IPS-NIHi7 (cell line): ENCODE data around the gene SUPT5H.
"Not testable (repeated sequence)": the region's sequence is repeated elsewhere in the genome, so short reads cannot be mapped to it uniquely, and the experiment has no call there.

Source experiments
- DNase-seq: peaks from one replicate; pipeline ENCODE4 v3.0.0; 2012; ENCODE audit warnings: mixed read lengths; ENCODE audit errors: extremely low spot score

The SUPT5H gene

GRCh38 chr19:39465956-39466747 lies 20.8 kb downstream of the SUPT5H start:
- no peak for DNase-seq

DNA sequence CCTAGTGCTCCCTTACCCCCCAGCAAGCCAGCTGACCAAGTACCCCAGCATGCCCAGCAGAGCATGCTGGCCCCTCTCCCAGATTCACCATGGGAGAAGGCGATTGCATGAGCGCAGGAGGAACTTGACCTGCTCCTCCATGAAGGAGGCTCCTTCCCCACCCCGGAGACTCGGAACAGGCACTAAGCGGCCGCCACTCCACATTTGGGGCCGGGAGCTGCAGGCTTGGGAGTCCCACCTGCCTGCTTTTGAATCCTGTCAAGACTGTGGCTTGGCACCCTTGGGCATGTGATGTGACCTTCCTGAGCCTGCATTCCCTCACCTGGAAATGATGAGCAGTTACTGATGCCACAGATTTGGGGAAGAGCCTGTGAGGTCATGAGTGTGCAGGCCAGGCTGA lies 22.6 kb downstream of the SUPT5H start:
- no peak for DNase-seq

DNA sequence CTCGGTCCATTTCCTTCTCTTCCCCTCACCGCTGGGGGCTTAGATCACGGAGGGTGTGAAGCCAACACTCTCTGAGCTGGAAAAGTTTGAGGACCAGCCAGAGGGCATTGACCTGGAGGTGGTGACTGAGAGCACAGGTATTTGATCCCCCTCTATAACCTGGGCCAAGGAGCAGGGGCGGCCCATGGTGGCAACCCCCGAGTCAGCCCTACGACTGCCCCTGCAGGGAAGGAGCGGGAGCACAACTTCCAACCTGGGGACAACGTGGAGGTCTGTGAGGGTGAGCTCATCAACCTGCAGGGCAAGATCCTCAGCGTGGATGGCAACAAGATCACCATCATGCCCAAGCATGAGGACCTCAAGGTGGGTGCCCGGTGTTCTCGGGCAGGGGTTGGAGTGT lies 23.7 kb downstream of the SUPT5H start:
- DNase-seq: no peak

GRCh38 chr19:39469567-39469966 lies 24.2 kb downstream of the SUPT5H start:
- no peak for DNase-seq

DNA sequence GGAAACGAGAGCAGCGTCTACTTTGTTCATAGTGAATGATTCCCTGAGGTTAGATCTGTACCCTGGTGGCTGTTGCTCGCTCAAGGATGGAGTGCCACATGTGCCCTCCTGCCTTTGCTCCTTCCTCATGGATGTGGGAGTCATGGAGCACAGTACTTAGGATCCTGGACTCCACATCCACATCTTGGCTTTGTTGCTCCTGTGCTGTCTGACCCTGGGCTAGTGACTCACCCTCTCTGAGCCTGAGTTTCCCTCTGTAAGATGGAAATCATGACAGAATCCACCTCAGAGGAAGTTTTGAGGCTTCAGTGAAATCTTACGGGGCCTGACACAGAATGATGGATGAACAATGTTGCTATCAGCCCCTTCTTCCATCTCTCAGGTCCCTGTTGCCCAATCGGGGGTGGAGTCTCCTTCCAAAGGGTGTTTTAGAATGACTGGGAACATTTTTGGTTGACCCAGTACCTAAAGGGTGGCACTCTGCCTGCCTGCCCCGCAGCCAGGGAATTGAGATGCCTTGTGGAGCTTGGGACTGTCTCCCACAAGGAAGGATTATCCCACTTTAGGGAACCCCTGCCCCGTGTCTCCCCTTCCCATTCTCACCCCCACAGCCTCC lies 25.4 kb downstream of the SUPT5H start:
- DNase-seq: no peak

- no peak for DNase-seq
Observed at GRCh38 chr19:39471756-39472536, 26.6 kb downstream of the SUPT5H start.

DNA sequence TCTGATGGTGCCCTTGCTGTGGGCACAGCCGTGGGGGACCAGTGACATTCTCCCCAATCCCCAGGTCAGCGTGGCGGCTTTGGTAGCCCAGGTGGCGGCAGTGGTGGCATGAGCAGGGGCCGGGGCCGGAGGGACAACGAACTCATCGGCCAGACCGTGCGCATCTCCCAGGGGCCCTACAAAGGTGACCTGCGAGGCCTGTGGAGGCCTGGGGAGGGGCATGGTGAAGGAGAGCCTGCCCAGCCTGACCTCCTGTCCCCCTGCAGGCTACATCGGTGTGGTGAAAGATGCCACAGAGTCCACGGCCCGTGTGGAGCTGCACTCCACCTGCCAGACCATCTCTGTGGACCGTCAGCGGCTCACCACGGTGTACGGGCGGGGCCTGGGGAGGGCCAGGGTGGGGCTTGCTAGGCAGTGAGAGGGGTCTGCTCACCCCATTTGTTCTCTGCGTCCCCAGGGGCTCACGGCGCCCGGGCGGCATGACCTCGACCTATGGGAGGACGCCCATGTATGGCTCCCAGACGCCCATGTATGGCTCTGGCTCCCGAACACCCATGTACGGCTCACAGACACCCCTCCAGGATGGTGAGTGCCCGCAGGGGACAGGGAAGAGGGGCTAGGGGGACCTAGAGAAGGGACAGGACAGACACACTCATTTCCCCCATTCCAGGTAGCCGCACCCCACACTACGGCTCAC lies 27.5 kb downstream of the SUPT5H start:
- no peak for DNase-seq

DNA sequence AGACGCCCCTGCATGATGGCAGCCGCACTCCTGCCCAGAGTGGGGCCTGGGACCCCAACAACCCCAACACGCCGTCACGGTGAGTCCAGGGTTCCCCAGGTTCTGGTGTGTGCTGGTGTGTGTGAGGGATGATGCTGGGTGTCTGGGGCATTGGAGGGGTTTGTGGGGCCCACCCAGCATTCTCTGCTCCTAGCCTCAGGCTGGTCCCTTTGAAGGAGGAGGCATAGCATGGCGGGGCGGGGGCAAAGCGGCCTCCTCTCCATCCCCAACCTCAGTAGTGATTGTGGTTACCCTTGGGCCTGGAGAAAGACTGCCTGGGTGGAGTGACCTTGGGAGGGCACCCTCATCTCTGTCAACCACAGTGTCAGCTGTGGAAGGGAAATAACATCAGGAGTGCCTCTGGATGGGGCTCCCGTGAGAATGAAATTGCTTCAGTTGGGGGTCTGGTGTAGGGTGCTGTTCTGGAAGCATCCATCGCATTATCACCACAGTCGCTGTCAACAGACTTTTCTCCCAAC lies 28.1 kb downstream of the SUPT5H start:
- DNase-seq: no peak

DNA sequence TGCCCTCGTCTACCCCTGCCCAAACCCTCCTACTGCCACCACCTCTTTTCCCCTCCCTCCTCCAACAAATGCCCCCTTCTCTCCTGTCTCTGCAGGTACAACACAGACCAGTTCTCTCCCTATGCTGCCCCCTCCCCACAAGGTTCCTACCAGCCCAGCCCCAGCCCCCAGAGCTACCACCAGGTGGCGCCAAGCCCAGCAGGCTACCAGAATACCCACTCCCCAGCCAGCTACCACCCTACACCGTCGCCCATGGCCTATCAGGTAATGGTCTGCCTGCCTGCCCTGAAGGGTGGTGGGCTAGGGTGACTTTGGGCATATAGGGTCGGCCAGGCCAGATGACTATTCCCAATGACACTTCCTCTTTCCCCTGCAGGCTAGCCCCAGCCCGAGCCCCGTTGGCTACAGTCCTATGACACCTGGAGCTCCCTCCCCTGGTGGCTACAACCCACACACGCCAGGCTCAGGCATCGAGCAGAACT lies 28.8 kb downstream of the SUPT5H start:
- peak; percentile 92 for DNase-seq

GRCh38 chr19:39475748-39476147 lies 30.4 kb downstream of the SUPT5H start:
- DNase-seq: no peak

DNA sequence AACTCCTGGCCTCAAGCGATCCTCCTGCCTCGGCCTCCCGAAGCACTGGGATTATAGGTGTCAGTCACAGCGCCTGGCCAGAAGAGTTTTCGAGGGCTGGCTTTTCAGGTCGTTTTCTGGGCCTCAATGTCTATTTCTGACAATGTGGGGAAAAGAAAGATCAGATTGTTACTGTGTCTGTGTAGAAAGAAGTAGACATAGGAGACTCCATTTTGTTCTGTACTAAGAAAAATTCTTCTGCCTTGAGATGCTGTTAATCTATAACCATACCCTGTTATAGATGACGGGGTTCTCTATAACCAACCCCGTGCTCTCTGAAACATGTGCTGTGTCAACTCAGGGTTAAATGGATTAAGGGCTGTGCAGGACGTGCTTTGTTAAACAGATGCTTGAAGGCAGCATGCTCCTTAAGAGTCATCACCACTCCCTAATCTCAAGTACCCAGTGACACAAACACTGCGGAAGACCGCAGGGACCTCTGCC lies 34.0 kb downstream of the SUPT5H start:
- DNase-seq: not testable (repeated sequence)

DNA sequence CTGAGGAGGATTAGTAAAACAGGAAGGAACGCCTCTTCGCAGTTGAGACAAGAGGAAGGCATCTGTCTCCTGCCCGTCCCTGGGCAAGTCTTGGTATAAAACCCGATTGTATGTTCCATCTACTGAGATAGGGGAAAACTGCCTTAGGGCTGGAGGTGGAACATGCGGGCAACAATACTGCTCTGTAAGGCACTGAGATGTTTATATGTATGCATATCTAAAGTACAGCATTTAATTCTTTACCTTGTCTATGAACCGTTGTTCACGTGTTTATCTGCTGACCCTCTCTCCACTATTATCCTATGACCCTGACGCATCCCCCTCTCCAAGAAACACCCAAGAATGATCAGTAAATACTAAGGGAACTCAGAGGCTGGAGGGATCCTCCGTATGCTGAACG lies 34.5 kb downstream of the SUPT5H start:
- no peak for DNase-seq

DNA sequence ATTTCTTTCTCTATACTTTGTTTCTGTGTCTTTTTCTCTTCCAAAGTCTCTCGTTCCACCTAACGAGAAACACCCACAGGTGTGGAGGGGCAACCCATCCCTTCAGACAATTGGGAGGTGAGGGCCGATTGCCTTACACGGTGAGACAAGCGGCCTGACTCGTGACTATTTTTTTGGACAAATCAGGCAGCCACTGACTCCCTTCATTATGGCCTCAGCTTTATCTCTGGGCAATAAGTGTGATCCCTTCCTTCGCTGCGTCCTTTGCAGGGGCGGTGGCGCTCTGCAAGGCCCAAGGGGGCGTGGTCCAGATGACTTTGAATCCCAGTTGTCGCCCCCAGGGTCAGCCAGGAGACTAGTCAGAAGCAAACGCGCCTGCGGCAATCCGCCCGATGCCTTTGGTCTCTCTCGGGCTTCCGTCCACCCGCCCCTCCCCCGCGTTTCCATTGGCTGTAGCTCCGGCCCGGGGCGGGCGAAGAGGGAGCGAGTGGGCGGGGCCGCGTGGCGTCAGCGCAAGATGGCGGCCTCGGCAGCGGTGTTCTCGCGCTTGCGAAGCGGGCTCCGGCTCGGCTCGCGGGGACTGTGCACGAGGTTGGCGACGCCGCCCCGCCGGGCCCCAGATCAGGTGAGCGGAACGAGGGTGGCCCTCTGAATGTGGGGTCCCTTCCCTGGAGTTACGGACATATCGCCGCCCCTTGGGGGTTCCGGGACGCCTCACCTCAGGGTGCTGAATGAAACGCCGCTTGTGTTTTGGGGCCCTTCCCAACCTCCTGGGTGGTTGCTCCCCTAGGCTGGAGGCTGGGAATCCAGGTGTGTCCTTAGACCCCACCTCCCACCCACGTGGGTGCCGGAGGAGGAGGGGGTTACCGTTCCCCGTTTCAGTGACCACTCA lies 35.2 kb downstream of the SUPT5H start, which contains the start of gene TIMM50:
Gene TIMM50, plus strand, starts transcription at position 502 of the 892 bp plus-strand sequence. Its CDS starts 16 bp downstream, at position 518.
- DNase-seq: peak; percentile 96

GRCh38 chr19:39481229-39481545 lies 35.8 kb downstream of the SUPT5H start:
- DNase-seq: no peak

DNA sequence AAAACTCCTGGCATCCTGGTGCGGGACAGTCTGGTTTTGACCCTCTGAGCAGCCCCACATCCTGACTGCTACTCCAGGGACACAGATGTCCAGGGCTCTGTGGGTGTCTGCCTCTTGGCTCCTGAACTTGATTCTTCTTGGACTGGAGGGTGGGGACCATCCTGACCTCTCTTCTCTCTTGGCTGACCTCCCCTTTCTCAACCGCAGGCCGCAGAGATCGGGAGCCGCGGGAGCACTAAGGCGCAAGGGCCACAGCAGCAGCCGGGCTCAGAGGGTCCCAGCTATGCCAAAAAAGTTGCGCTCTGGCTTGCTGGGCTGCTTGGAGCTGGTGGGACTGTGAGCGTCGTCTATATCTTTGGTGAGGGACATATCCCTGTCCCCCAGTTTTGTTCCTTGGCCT lies 36.3 kb downstream of the SUPT5H start:
- no peak for DNase-seq

DNA sequence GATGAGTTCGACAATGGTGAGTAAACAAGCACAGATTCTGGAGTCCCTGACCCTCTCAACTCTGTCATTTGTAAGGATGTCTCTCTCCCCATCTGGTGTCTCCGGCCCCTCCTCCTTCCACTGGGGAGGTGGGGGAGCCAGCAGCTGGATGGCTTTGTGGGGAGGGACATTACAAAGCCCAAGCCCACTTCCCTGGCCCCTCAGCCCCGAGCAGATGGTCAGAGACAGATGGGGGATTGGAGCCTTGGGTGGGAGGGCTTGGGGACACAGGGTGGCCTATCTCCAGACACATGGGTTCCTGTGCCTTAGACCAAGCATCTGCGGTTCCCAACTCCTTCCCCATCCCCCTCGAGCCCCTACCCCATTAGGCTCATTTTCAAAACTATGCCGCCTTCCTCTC lies 37.8 kb downstream of the SUPT5H start:
- no peak for DNase-seq

GRCh38 chr19:39489756-39490155 lies 44.4 kb downstream of the SUPT5H start:
- DNase-seq: no peak

DNA sequence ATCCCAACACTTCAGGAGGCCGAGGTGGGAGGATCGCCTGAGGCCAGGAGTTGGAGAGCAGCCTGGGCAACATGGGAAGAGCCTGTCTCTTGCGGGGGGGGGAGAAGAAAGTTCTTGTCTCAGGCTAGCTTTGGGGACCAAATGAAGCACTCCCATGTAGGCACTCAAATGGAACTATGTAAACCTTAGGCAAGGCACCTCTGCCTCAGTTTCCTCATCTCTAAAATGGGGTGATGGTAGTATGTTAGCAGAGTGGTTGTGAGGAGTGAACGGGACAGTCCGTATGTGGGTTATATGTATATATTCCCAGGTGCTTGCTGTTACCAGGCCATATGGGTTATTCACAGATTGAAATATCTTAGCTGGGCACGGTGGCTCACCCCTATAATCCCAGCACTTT lies 46.8 kb downstream of the SUPT5H start:
- no peak for DNase-seq

GRCh38 chr19:39492788-39493187 lies 47.4 kb downstream of the SUPT5H start:
- DNase-seq: no peak

- no peak for DNase-seq
Observed at GRCh38 chr19:39494661-39495060, 49.3 kb downstream of the SUPT5H start.

DNA sequence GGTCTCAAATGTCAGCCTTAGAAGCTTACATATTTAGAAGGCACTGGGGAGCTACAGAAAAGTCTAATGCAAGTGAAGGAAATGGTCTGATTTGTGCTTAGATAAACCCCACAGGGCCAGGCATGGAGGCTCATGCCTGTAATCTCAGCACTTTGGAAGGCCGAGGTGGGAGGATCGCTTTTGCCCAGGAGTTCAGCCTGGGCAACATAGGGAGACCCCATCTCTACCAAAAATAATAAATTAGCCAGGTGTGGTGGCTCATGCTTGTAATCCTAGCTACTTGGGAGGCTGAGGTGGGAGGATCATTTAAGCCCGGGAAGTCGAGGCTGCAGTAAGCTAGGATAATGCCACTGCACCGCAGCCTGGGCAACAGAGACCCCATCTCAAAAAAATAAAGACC lies 50.7 kb downstream of the SUPT5H start:
- no peak for DNase-seq
